H1 (cell line): Measurements from ENCODE around the gene PIP5K1C. TPM values are rescaled to one million over a fixed set of nuclear protein-coding genes. Genes with fewer than 3 reads are reported as not detected.

Source experiments
- CTCF ChIA-PET: fragments of 300-600 bp; sonication (Branson Sonifier 250); formaldehyde crosslinking; loops from one replicate; lab custom pipeline; 2021; ENCODE audit not compliant: partially characterized antibody; lab: Charles Lee
- POLR2A ChIA-PET: fragments of 300-600 bp; sonication (Branson Sonifier 250); formaldehyde crosslinking; loops from one replicate; lab custom pipeline; 2021; ENCODE audit warnings: inconsistent platforms; ENCODE audit not compliant: partially characterized antibody; lab: Charles Lee
- DNase-seq, 2 experiments: peaks; one replicate each; pipeline versions ENCODE4 v3.0.0 to v3.0.0-alpha.2; 2010 to 2022; ENCODE audit warnings: low spot score in 2 of 2, low read depth in 1 of 2, mixed read lengths in 1 of 2
- FAIRE-seq: peaks from 2 replicates; lab custom pipeline; 2011; peaks lifted over from hg19 to GRCh38; lab: Jason Lieb, UNC
- H2AFZ ChIP-seq: 2 replicates; pipeline ENCODE4 v1.8.1; 2012; ENCODE audit warnings: low read length, inconsistent platforms
- H2AK5ac ChIP-seq: 2 replicates; pipeline ENCODE4 v1.6.1; 2013; ENCODE audit warnings: low read depth, low read length
- H2BK120ac ChIP-seq: replicated peaks from 2 replicates; pipeline ENCODE3; 2013; ENCODE audit warnings: low read depth, low read length, inconsistent platforms
- H2BK12ac ChIP-seq: 2 replicates; pipeline ENCODE4 v1.6.1; 2013; ENCODE audit warnings: low read depth, low read length
- H2BK15ac ChIP-seq: 2 replicates; pipeline ENCODE4 v1.6.1; 2013; ENCODE audit warnings: low read length
- H2BK20ac ChIP-seq: 2 replicates; pipeline ENCODE4 v1.6.1; 2013; ENCODE audit warnings: low read length
- H2BK5ac ChIP-seq: 2 replicates; pipeline ENCODE4 v1.6.1; 2013; ENCODE audit warnings: low read depth, low read length
- H3K14ac ChIP-seq: 2 replicates; pipeline ENCODE4 v1.6.1; 2013; ENCODE audit warnings: inconsistent platforms; ENCODE audit not compliant: insufficient read length
- H3K18ac ChIP-seq: 2 replicates; pipeline ENCODE4 v1.6.1; 2013; ENCODE audit warnings: low read length; ENCODE audit errors: extremely low read depth
- H3K23ac ChIP-seq: 2 replicates; pipeline ENCODE4 v1.6.1; 2013; ENCODE audit warnings: inconsistent platforms; ENCODE audit not compliant: insufficient read length
- H3K23me2 ChIP-seq: 2 replicates; pipeline ENCODE4 v1.6.1; 2013; ENCODE audit warnings: low read depth, low read length
- H3K27ac ChIP-seq: 2 replicates; pipeline ENCODE4 v1.6.1; 2011; ENCODE audit warnings: low read depth, low read length, inconsistent platforms
- H3K27me3 ChIP-seq, 4 experiments: replicated peaks in 1 of 4; 1 replicate in 1 of 4; 2 replicates in 3 of 4; pipeline versions ENCODE4 v1.6.1 to v1.8.1; 2011 to 2013; ENCODE audit warnings: low read length in 3 of 4, mild to moderate bottlenecking in 3 of 4, inconsistent platforms in 2 of 4, mixed read lengths in 2 of 4, moderate library complexity in 1 of 4; ENCODE audit not compliant: control insufficient read depth in 3 of 4, insufficient read depth in 3 of 4; ENCODE audit errors: extremely low read depth in 1 of 4
- H3K36me3 ChIP-seq, 4 experiments: 2 replicates each; pipeline versions ENCODE4 v1.6.1 to v1.8.1; 2011 to 2013; ENCODE audit warnings: mild to moderate bottlenecking in 4 of 4, low read length in 3 of 4, moderate library complexity in 2 of 4, control low read depth in 1 of 4, inconsistent platforms in 1 of 4; ENCODE audit not compliant: insufficient read depth in 4 of 4, control insufficient read depth in 2 of 4
- H3K4ac ChIP-seq: replicated peaks from 2 replicates; pipeline ENCODE3; 2013; ENCODE audit warnings: low read length, low read depth, mixed read lengths, inconsistent platforms; ENCODE audit not compliant: insufficient read length
- H3K4me1 ChIP-seq, 4 experiments: replicated peaks in 1 of 4; 1 replicate in 1 of 4; 2 replicates in 3 of 4; pipeline versions ENCODE4 v1.6.1 to v1.8.1; 2011 to 2013; ENCODE audit warnings: low read length in 3 of 4, inconsistent platforms in 2 of 4, mixed read lengths in 1 of 4; ENCODE audit not compliant: insufficient read depth in 4 of 4, control insufficient read depth in 3 of 4
- H3K4me2 ChIP-seq, 2 experiments: 2 replicates each; pipeline versions ENCODE4 v1.6.1 to v1.8.1; 2011 to 2013; ENCODE audit warnings: low read depth in 2 of 2, low read length in 2 of 2, control low read depth in 1 of 2, inconsistent platforms in 1 of 2, mild to moderate bottlenecking in 1 of 2; ENCODE audit not compliant: insufficient read depth in 1 of 2
- H3K4me3 ChIP-seq, 4 experiments: fragments of 200-600, 300-600 bp in 1 of 4; sonication (generic), shearing (Covaris generic), sonication (Bioruptor Twin) in 1 of 4; 2 replicates each; pipeline versions ENCODE4 v1.5.1 to v1.8.1; 2011 to 2016; ENCODE audit warnings: low read length in 4 of 4, low read depth in 3 of 4, control low read depth in 2 of 4, inconsistent platforms in 2 of 4, mild to moderate bottlenecking in 2 of 4, mixed read lengths in 1 of 4, moderate library complexity in 1 of 4; ENCODE audit not compliant: insufficient read depth in 2 of 4; ENCODE audit errors: extremely low read depth in 1 of 4
- H3K56ac ChIP-seq: replicated peaks from 2 replicates; pipeline ENCODE3; 2013; ENCODE audit warnings: low read depth, mild to moderate bottlenecking, mixed read lengths, low read length, inconsistent platforms; ENCODE audit not compliant: insufficient read length
- H3K79me1 ChIP-seq: 2 replicates; pipeline ENCODE4 v1.6.1; 2013; ENCODE audit warnings: low read depth, low read length, control low read depth
- H3K79me2 ChIP-seq, 2 experiments: 2 replicates each; pipeline versions ENCODE4 v1.6.1 to v1.8.1; 2012 to 2013; ENCODE audit warnings: low read length in 2 of 2, mild to moderate bottlenecking in 2 of 2, inconsistent platforms in 1 of 2; ENCODE audit not compliant: insufficient read depth in 2 of 2, control insufficient read depth in 1 of 2
- H3K9ac ChIP-seq, 4 experiments: replicated peaks in 1 of 4; 1 replicate in 1 of 4; 2 replicates in 3 of 4; pipeline versions ENCODE4 v1.6.1 to v1.8.1; 2011 to 2013; ENCODE audit warnings: low read depth in 3 of 4, low read length in 3 of 4, control low read depth in 2 of 4, mild to moderate bottlenecking in 2 of 4, moderate library complexity in 2 of 4, inconsistent platforms in 1 of 4; ENCODE audit errors: extremely low read depth in 1 of 4
- H3K9me3 ChIP-seq, 2 experiments: 2 replicates each; pipeline versions ENCODE4 v1.6.1 to v1.8.1; 2012 to 2013; ENCODE audit warnings: mild to moderate bottlenecking in 2 of 2, moderate library complexity in 2 of 2, control low read depth in 1 of 2, inconsistent platforms in 1 of 2, low read depth in 1 of 2, low read length in 1 of 2, mixed read lengths in 1 of 2; ENCODE audit not compliant: insufficient read depth in 2 of 2
- H4K20me1 ChIP-seq, 2 experiments: replicated peaks in 1 of 2; 2 replicates each; pipeline versions ENCODE3 to v1.8.1; 2011 to 2013; ENCODE audit warnings: inconsistent platforms in 2 of 2, low read length in 2 of 2, mild to moderate bottlenecking in 1 of 2; ENCODE audit not compliant: insufficient read depth in 2 of 2, control insufficient read depth in 1 of 2
- H4K5ac ChIP-seq: 2 replicates; pipeline ENCODE4 v1.6.1; 2013; ENCODE audit warnings: low read length, low read depth, mixed read lengths, inconsistent platforms; ENCODE audit not compliant: insufficient read length
- H4K8ac ChIP-seq: 2 replicates; pipeline ENCODE4 v1.8.0; 2013; ENCODE audit warnings: mild to moderate bottlenecking, moderate library complexity, low read length, inconsistent platforms; ENCODE audit not compliant: insufficient read depth; ENCODE audit errors: extremely low read depth
- H4K91ac ChIP-seq: replicated peaks from 2 replicates; pipeline ENCODE3; 2013; ENCODE audit warnings: low read length, mixed read lengths, inconsistent platforms; ENCODE audit not compliant: insufficient read length
- BACH1 ChIP-seq: IDR thresholded peaks from 2 replicates; pipeline ENCODE4 v1.6.1; 2012; ENCODE audit warnings: low read length, improper control_type of control experiment
- HDAC2 ChIP-seq, 2 experiments: fragments of 300-600 bp in 1 of 2; sonication (generic) in 1 of 2; IDR thresholded peaks; 2 replicates each; pipeline ENCODE4 v1.6.1; 2011 to 2012; ENCODE audit warnings: low read depth in 2 of 2, low read length in 2 of 2, mild to moderate bottlenecking in 2 of 2, moderate library complexity in 2 of 2, borderline replicate concordance in 1 of 2, inconsistent platforms in 1 of 2
- KDM1A ChIP-seq: fragments of 200-600, 300-600 bp; sonication (generic); IDR thresholded peaks from 2 replicates; pipeline ENCODE4 v1.7.1; 2016; ENCODE audit warnings: mild to moderate bottlenecking, low read length, borderline replicate concordance
- SP1 ChIP-seq: IDR thresholded peaks from 2 replicates; pipeline ENCODE4 v1.6.1; 2011; ENCODE audit warnings: low read depth, low read length
- TEAD4 ChIP-seq: IDR thresholded peaks from 2 replicates; pipeline ENCODE4 v1.6.1; 2012; ENCODE audit warnings: low read depth, low read length, inconsistent platforms, mixed read lengths
- whole genome bisulfite sequencing, 2 experiments: shearing (Covaris generic) in 1 of 2; methylation state at CpG; one replicate each; pipeline versions ENCODE4 v1.1.6 to v1.1.7; 2013 to 2015; ENCODE audit warnings: low lambda C conversion rate in 2 of 2, mixed read lengths in 2 of 2, inconsistent platforms in 1 of 2, low coverage in 1 of 2, missing lambda C conversion rate in 1 of 2; ENCODE audit not compliant: insufficient replicate concordance in 2 of 2, insufficient coverage in 1 of 2, insufficient read length in 1 of 2; ENCODE audit errors: extremely low coverage in 1 of 2, missing lambda C conversion rate in 1 of 2; 5-methylcytosine and 5-hydroxymethylcytosine counted together
- polyA plus RNA-seq, 7 experiments: library from polyadenylated mRNA; depleted of rRNA in 3 of 7; stranded (reverse) in 5 of 7; unstranded in 2 of 7; fragments of >200 nt in 5 of 7; fragments of 200-250 nt in 2 of 7; gene quantifications; 1 replicate in 5 of 7; 2 replicates in 1 of 7; 4 replicates in 1 of 7; pipeline versions ENCODE4 v1.2.1 to v1.2.3, GENCODE V29; 2011 to 2013; ENCODE audit warnings: missing spikeins in 2 of 7, mixed read lengths in 2 of 7
- total RNA-seq: library from RNA; stranded (reverse); fragmentation: NEBNext Ultra II Directional; extraction: Animal tissue kit (Norgen Biotek cat#: 25700); gene quantifications from 2 replicates; pipeline ENCODE4 v1.2.1, GENCODE V29; 2021
- TF ChIP-seq, protein P1 (sequence below): IDR thresholded peaks from 2 replicates; pipeline ENCODE4 v1.6.1; 2011; ENCODE audit warnings: low read length, improper control_type of control experiment

The PIP5K1C gene
- total and polyA plus RNA-seq, 2 of the 8 experiments (the other 6 are each of a cell fraction or from before 2014, with no cell fraction given), result 10.6 to 32.9 TPM

DNA sequence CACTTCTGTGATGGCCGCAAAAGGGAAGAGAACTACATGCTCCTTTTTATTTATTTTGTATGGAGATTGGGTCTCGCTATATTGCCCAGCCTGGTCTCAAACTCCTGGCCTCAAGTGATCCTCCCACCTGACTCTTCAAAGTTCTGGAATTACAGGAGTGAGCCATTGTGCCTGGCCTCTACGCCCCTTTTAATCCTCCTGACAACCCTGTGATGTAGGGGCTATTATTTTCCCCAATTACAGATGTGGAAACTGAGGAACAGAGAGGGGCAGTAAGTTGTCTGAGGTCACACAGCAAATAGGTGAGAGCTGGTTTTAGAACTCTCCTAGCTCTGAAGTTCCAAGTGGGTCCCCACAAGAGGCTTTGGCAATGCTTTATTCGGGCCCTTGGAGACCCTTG, 19.6 kb upstream of the PIP5K1C start:
- no peak for DNase-seq
- H2BK15ac ChIP-seq, result no peak overlapping the region
- H3K79me2 ChIP-seq, result no peaks in the 10 kb centered on the region
- no peak overlapping the region for H2BK20ac ChIP-seq
- H3K4me3 ChIP-seq, result no peak overlapping the region
- H3K79me1 ChIP-seq, result no peaks in the 10 kb centered on the region
- H4K91ac ChIP-seq, result no peak overlapping the region
- no peak overlapping the region for H3K4ac ChIP-seq
- H2BK5ac ChIP-seq, result no peak overlapping the region
- H4K8ac ChIP-seq, result no peak overlapping the region
- H3K23ac ChIP-seq, result no peak overlapping the region
- TF ChIP-seq HDAC2 (IDR thresholded peaks at IDR 0.05; ENCODE audit: borderline replicate concordance in 1 of 2, low read depth in 2 of 2, low read length in 2 of 2) (peak in 1 of 2 experiments; percentile 62; a peak in 1 of 4 replicates), SP1 (0 out of 2 replicates have a peak, but pooled peaks have one; percentile 1), BACH1 (no peak), TEAD4 (no peak), KDM1A (peak; percentile 92)
- TF ChIP-seq, protein P1, sequence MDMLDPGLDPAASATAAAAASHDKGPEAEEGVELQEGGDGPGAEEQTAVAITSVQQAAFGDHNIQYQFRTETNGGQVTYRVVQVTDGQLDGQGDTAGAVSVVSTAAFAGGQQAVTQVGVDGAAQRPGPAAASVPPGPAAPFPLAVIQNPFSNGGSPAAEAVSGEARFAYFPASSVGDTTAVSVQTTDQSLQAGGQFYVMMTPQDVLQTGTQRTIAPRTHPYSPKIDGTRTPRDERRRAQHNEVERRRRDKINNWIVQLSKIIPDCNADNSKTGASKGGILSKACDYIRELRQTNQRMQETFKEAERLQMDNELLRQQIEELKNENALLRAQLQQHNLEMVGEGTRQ, result no peak
- no peaks in the 10 kb centered on the region for H4K20me1 ChIP-seq
- H2BK120ac ChIP-seq, result no peak overlapping the region
- H3K27ac ChIP-seq, result no peak overlapping the region
- H2AK5ac ChIP-seq, result no peak overlapping the region
- 92% methylated on average over 4 of the region's 4 CpGs; no CpG with 5 or more reads in 1 of the 2 experiments for WGBS, 2 experiments
- H3K9ac ChIP-seq, result no peak overlapping the region
- no peak overlapping the region for H3K56ac ChIP-seq
- FAIRE-seq, result no peak
- no peaks in the 10 kb centered on the region for H3K36me3 ChIP-seq
- POLR2A ChIA-PET, result interaction anchor here (0.9 to 1.4 kb wide), 2 partner anchors 9 to 266 kb away, joined by 3 read pairs; partner anchors contain the start of gene EEF2
- peaks cover 0 to 11% (median 6%) of the 10 kb centered on the region in 4 experiments; a peak in 5 of 7 replicates for H3K4me1 ChIP-seq
- no peak overlapping the region for H3K18ac ChIP-seq
- H2BK12ac ChIP-seq, result no peak overlapping the region
- CTCF ChIA-PET, result interaction anchor here (0.8 to 5.8 kb wide), 14 partner anchors 12 to 878 kb away, joined by 3 to 66 read pairs (median 4); partner anchors contain the start of gene TJP3
- no peak overlapping the region for H3K4me2 ChIP-seq
- H3K23me2 ChIP-seq, result peaks cover 8% of the 10 kb centered on the region; the same call in 1 of the 2 replicates
- no peaks in the 10 kb centered on the region for H3K9me3 ChIP-seq
- no peak overlapping the region for H4K5ac ChIP-seq
- H2AFZ ChIP-seq, result no peak overlapping the region
- peaks cover 0 to 3% (median 0%) of the 10 kb centered on the region in 4 experiments; a peak in 2 of 7 replicates for H3K27me3 ChIP-seq
- H3K14ac ChIP-seq, result no peak overlapping the region
